ENCODE measurements around the gene USP40. TPM values are rescaled to one million over a fixed set of nuclear protein-coding genes. Genes with fewer than 3 reads are reported as not detected.

Gene USP40
- total RNA-seq, 1 donor from 2014 or later: 49.8 TPM

- DNase-seq (ENCODE audit: low read depth): no peak
- Histone ChIP-seq H3K27me3 (ENCODE audit: control insufficient read depth, insufficient read depth, low read length) (no peaks in the 10 kb centered on the region), H3K36me3 (ENCODE audit: control insufficient read depth, insufficient read depth, low read length) (no peaks in the 10 kb centered on the region), H3K4me3 (ENCODE audit: low read depth, low read length) (no peak overlapping the region)
- TF ChIP-seq CTCF (IDR thresholded peaks at IDR 0.05; ENCODE audit: insufficient read depth, low read length, poor library complexity, severe bottlenecking): no peak
These were observed 109.6 kb downstream of the USP40 start for GRCh38 chr2:233456934-233457333.

- DNase-seq (ENCODE audit: low read depth): no peak
- Histone ChIP-seq H3K27me3 (ENCODE audit: control insufficient read depth, insufficient read depth, low read length) (no peaks in the 10 kb centered on the region), H3K4me3 (ENCODE audit: low read depth, low read length) (no peak overlapping the region), H3K36me3 (ENCODE audit: control insufficient read depth, insufficient read depth, low read length) (no peaks in the 10 kb centered on the region)
- TF ChIP-seq CTCF (IDR thresholded peaks at IDR 0.05; ENCODE audit: insufficient read depth, low read length, poor library complexity, severe bottlenecking): no peak
These were observed 110.5 kb downstream of the USP40 start for GRCh38 chr2:233456111-233456510.

GRCh38 chr2:233455491-233455890 lies 111.1 kb downstream of the USP40 start:
- no peak for TF ChIP-seq CTCF (IDR thresholded peaks at IDR 0.05; ENCODE audit: insufficient read depth, low read length, poor library complexity, severe bottlenecking)
- no peaks in the 10 kb centered on the region for H3K36me3 ChIP-seq (ENCODE audit: control insufficient read depth, insufficient read depth, low read length)
- H3K27me3 ChIP-seq (ENCODE audit: control insufficient read depth, insufficient read depth, low read length): no peaks in the 10 kb centered on the region
- no peak overlapping the region for H3K4me3 ChIP-seq (ENCODE audit: low read depth, low read length)
- DNase-seq (ENCODE audit: low read depth): no peak

- TF ChIP-seq CTCF (IDR thresholded peaks at IDR 0.05; ENCODE audit: insufficient read depth, low read length, poor library complexity, severe bottlenecking): no peak
- Histone ChIP-seq H3K4me3 (ENCODE audit: low read depth, low read length) (no peak overlapping the region), H3K36me3 (ENCODE audit: control insufficient read depth, insufficient read depth, low read length) (no peaks in the 10 kb centered on the region), H3K27me3 (ENCODE audit: control insufficient read depth, insufficient read depth, low read length) (no peaks in the 10 kb centered on the region)
- DNase-seq (ENCODE audit: low read depth): no peak
These were observed 111.6 kb downstream of the USP40 start for GRCh38 chr2:233455006-233455405.

- no peak overlapping the region for H3K4me3 ChIP-seq (ENCODE audit: low read depth, low read length)
- H3K36me3 ChIP-seq (ENCODE audit: control insufficient read depth, insufficient read depth, low read length): peaks cover 2% of the 10 kb centered on the region
- DNase-seq (ENCODE audit: low read depth): no peak
- H3K27me3 ChIP-seq (ENCODE audit: control insufficient read depth, insufficient read depth, low read length): no peaks in the 10 kb centered on the region
- no peak for TF ChIP-seq CTCF (IDR thresholded peaks at IDR 0.05; ENCODE audit: insufficient read depth, low read length, poor library complexity, severe bottlenecking)
These were observed 112.7 kb downstream of the USP40 start for GRCh38 chr2:233453916-233454315.

- Histone ChIP-seq H3K4me3 (ENCODE audit: low read depth, low read length) (no peak overlapping the region), H3K27me3 (ENCODE audit: control insufficient read depth, insufficient read depth, low read length) (no peaks in the 10 kb centered on the region), H3K36me3 (ENCODE audit: control insufficient read depth, insufficient read depth, low read length) (peaks cover 2% of the 10 kb centered on the region)
- no peak for DNase-seq (ENCODE audit: low read depth)
- TF ChIP-seq CTCF (IDR thresholded peaks at IDR 0.05; ENCODE audit: insufficient read depth, low read length, poor library complexity, severe bottlenecking): no peak
These were observed 113.3 kb downstream of the USP40 start for GRCh38 chr2:233453111-233453915.

All from kidney epithelial cell (primary cell).